GM18867 (cell line): Measurements from ENCODE around the gene GJA5.

Source experiments
- ATAC-seq: cut with Tn5 transposase; IDR thresholded peaks from one replicate; pipeline ENCODE4 v1.9.1; 2021; ENCODE audit warnings: mild to moderate bottlenecking, moderate library complexity; ENCODE audit not compliant: unreplicated experiment

Gene GJA5

GRCh38 chr1:147768101-147768500, 7.7 kb upstream of the GJA5 start:
- ATAC-seq: no peak

GRCh38 chr1:147762233-147763024, 2.0 kb upstream of the GJA5 start:
- no peak for ATAC-seq

- no peak for ATAC-seq
Observed at GRCh38 chr1:147758379-147759100, 1.9 kb downstream of the GJA5 start.

GRCh38 chr1:147757015-147757990, 3.1 kb downstream of the GJA5 start:
- ATAC-seq: no peak

GRCh38 chr1:147756341-147756740, 4.1 kb downstream of the GJA5 start:
- no peak for ATAC-seq

- no peak for ATAC-seq
Observed at GRCh38 chr1:147754661-147755060, 5.7 kb downstream of the GJA5 start.

- no peak for ATAC-seq
Observed at GRCh38 chr1:147753081-147753480, 7.3 kb downstream of the GJA5 start.

- no peak for ATAC-seq
Observed at GRCh38 chr1:147752511-147752910, 7.9 kb downstream of the GJA5 start.

GRCh38 chr1:147751346-147751745, 9.1 kb downstream of the GJA5 start:
- ATAC-seq: no peak

GRCh38 chr1:147750618-147751217, 9.7 kb downstream of the GJA5 start:
- no peak for ATAC-seq

- ATAC-seq: no peak
Observed at GRCh38 chr1:147749792-147750191, 10.6 kb downstream of the GJA5 start.

- ATAC-seq: no peak
Observed at GRCh38 chr1:147748676-147749350, 11.6 kb downstream of the GJA5 start.

GRCh38 chr1:147747966-147748365, 12.4 kb downstream of the GJA5 start:
- no peak for ATAC-seq

GRCh38 chr1:147745271-147745670, 15.1 kb downstream of the GJA5 start:
- ATAC-seq: no peak

- no peak for ATAC-seq
Observed at GRCh38 chr1:147741065-147741464, 19.3 kb downstream of the GJA5 start.

GRCh38 chr1:147740391-147740790, 20.0 kb downstream of the GJA5 start:
- ATAC-seq: no peak

GRCh38 chr1:147738739-147739476, 21.5 kb downstream of the GJA5 start:
- ATAC-seq: no peak

GRCh38 chr1:147738129-147738528, 22.3 kb downstream of the GJA5 start:
- no peak for ATAC-seq

GRCh38 chr1:147736883-147737282, 23.5 kb downstream of the GJA5 start:
- ATAC-seq: no peak

- no peak for ATAC-seq
Observed at GRCh38 chr1:147735423-147735822, 25.0 kb downstream of the GJA5 start.
